Body of pancreas (tissue), 4 donors: ENCODE data around the gene ADAMTS1. TPM values are rescaled to one million over a fixed set of nuclear protein-coding genes. Genes with fewer than 3 reads are reported as not detected.

Experiments
- ATAC-seq: fragments of 150-250 bp; one replicate; pipeline ENCODE4 v1.9.1; 2016
- DNase-seq, 4 donors: peaks; one replicate each; pipeline ENCODE4 v3.0.0-alpha.2; 2019
- H3K27ac ChIP-seq, 4 donors: fragments of 200-600 bp; sonication (generic); 1 replicate in 3 of 4; 2 replicates in 1 of 4; pipeline versions ENCODE4 v1.5.1 to v1.6.1; 2016 to 2019; ENCODE audit warnings: mild to moderate bottlenecking in 1 of 4, mixed read lengths in 1 of 4, moderate library complexity in 1 of 4
- H3K27me3 ChIP-seq, 2 donors: fragments of 200-600 bp; sonication (generic); one replicate each; pipeline ENCODE4 v1.6.0; 2016; ENCODE audit warnings: mild to moderate bottlenecking in 1 of 2
- H3K36me3 ChIP-seq, 2 donors: fragments of 200-600 bp; sonication (generic); replicated peaks in 1 of 2; 2 replicates each; pipeline ENCODE4 v1.5.1; 2016; ENCODE audit warnings: low read depth in 2 of 2; ENCODE audit not compliant: insufficient read depth in 1 of 2
- H3K4me1 ChIP-seq: fragments of 200-600 bp; sonication (generic); one replicate; pipeline ENCODE4 v1.6.0; 2016
- H3K4me3 ChIP-seq, 2 donors: fragments of 200-600 bp; sonication (generic); 1 replicate in 1 of 2; 2 replicates in 1 of 2; pipeline ENCODE4 v1.5.1; 2016 to 2019
- H3K9me3 ChIP-seq, 3 donors: fragments of 200-600 bp; sonication (generic); 1 replicate in 2 of 3; 2 replicates in 1 of 3; pipeline ENCODE4 v1.5.1; 2016
- CTCF ChIP-seq, 7 experiments: fragments of 450-650 bp in 4 of 7; fragments of 200-600 bp in 3 of 7; sonication (generic) in 3 of 7; IDR thresholded peaks; one replicate each; pipeline ENCODE4 v1.5.1; 2016 to 2019; ENCODE audit warnings: antibody characterized with exemption in 7 of 7
- POLR2A ChIP-seq, 3 donors: fragments of 450-650 bp; IDR thresholded peaks; one replicate each; pipeline ENCODE4 v1.6.1; 2016; ENCODE audit warnings: antibody characterized with exemption in 3 of 3, mild to moderate bottlenecking in 2 of 3
- WGBS, 2 donors: methylation state at CpG; one replicate each; pipeline ENCODE4 v1.1.5; 2017; 5-methylcytosine and 5-hydroxymethylcytosine counted together
- intact Hi-C: fragments of 100-400 bp; cut with DNase I; formaldehyde crosslinking; loops from one replicate; pipeline ENCODE4 v1.15.1; 2023
- total RNA-seq, 2 donors: library from RNA; depleted of rRNA; stranded (reverse); fragments of >200 nt; gene quantifications; one replicate each; pipeline ENCODE4 v1.1.0, GENCODE V29; 2016

Gene ADAMTS1
- total RNA-seq, 2 donors from 2014 or later: 47.0 to 104 TPM

- no peaks in the 10 kb centered on the region for H3K9me3 ChIP-seq
- H3K4me3 ChIP-seq: peak overlapping the region; percentile 53 to 75
- TF ChIP-seq POLR2A (IDR thresholded peaks at IDR 0.05): peak in 2 of 3 donors; percentile 29 to 46
- TF ChIP-seq CTCF (IDR thresholded peaks at IDR 0.05): peak in 5 of 7 experiments; percentile 9 to 50 (median 26)
- peaks cover 42% of the 10 kb centered on the region for H3K4me1 ChIP-seq
- ATAC-seq (peak; percentile 81), DNase-seq (peak; percentile 91 to 97 (median 92))
- peaks cover 0 to 5% of the 10 kb centered on the region in 2 donors for H3K36me3 ChIP-seq
- 0 to 3% methylated on average over 34 to 35 of the region's 35 CpGs for WGBS, 2 donors
- intact Hi-C loops: no loop called here
- peak overlapping the region; percentile 41 to 94 (median 90) for H3K27ac ChIP-seq
- no peaks in the 10 kb centered on the region for H3K27me3 ChIP-seq
Measured at GRCh38 chr21:26842974-26843932, 2.0 kb downstream of the ADAMTS1 start.

DNA sequence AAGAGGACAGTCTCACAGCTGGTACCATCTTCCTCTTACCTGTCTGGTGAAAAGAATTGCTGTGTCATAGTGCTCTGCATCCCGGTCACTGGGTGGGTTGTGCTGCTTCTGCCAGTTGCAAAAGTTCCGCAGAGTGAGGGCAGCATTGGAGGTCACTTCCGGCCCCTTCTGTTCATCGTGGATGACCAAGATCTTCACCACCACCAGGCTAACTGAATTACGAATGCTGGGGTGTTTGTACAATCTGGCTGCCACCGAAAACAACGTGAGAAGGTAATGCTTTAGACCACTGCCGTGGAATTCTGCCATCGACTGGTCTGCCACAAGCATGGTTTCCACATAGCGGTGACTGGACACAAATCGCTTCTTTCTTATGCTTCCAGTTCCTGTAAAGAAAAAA, 2.9 kb downstream of the ADAMTS1 start:
- no peak for DNase-seq
- TF ChIP-seq POLR2A (IDR thresholded peaks at IDR 0.05): no peak
- TF ChIP-seq CTCF (IDR thresholded peaks at IDR 0.05): no peak
- intact Hi-C loops: no loop called here

DNA sequence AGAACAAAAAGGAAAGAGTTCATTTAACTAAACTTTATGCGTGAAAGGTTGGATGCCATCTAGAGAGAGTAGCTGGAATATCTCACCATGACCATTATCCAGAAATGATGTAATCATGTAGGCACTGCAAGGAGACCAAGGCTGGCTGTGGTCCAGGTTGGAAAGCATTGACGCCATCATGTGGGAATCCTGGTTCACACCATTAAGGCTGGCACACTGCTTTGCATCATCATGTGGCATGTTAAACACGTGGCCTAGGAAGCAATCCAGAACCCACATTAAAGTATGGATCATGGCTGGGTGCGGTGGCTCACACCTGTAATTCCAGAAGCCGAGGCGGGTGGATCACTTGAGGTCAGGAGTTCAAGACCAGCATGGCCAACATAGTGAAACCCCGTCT, 4.3 kb downstream of the ADAMTS1 start:
- DNase-seq (peak; percentile 30 to 55 (median 44)), ATAC-seq (no peak)
- H3K27me3 ChIP-seq: no peaks in the 10 kb centered on the region
- 86% methylated on average over 7 of the region's 7 CpGs for WGBS, 2 donors
- H3K4me3 ChIP-seq: no peak overlapping the region
- no peaks in the 10 kb centered on the region for H3K9me3 ChIP-seq
- intact Hi-C loops: no loop called here
- H3K36me3 ChIP-seq: peaks cover 0 to 7% of the 10 kb centered on the region in 2 donors
- H3K4me1 ChIP-seq: peaks cover 37% of the 10 kb centered on the region
- TF ChIP-seq POLR2A (IDR thresholded peaks at IDR 0.05): no peak
- TF ChIP-seq CTCF (IDR thresholded peaks at IDR 0.05): no peak
- no peak overlapping the region for H3K27ac ChIP-seq

More for the DNA sequence above, 2.9 kb downstream of the ADAMTS1 start:
- H3K36me3 ChIP-seq: peaks cover 0 to 6% of the 10 kb centered on the region in 2 donors
- ATAC-seq: no peak
- H3K9me3 ChIP-seq: no peaks in the 10 kb centered on the region
- H3K4me3 ChIP-seq: no peak overlapping the region
- H3K27ac ChIP-seq: peak overlapping the region in 3 of 4 donors; percentile 88 to 94 (median 93)
- no peaks in the 10 kb centered on the region for H3K27me3 ChIP-seq
- 77 to 83% methylated on average over 11 of the region's 11 CpGs for WGBS, 2 donors
- H3K4me1 ChIP-seq: peaks cover 42% of the 10 kb centered on the region

- no peak overlapping the region for H3K4me3 ChIP-seq
- peaks cover 30% of the 10 kb centered on the region for H3K4me1 ChIP-seq
- TF ChIP-seq CTCF (IDR thresholded peaks at IDR 0.05) (no peak), POLR2A (IDR thresholded peaks at IDR 0.05) (no peak)
- WGBS, 2 donors: 84 to 85% methylated on average over 10 of the region's 10 CpGs
- H3K27ac ChIP-seq: no peak overlapping the region
- peaks cover 0 to 7% of the 10 kb centered on the region in 2 donors for H3K36me3 ChIP-seq
- intact Hi-C loops: no loop called here
- H3K27me3 ChIP-seq: no peaks in the 10 kb centered on the region
- no peaks in the 10 kb centered on the region for H3K9me3 ChIP-seq
- ATAC-seq (no peak), DNase-seq (no peak)
Measured at GRCh38 chr21:26840201-26840600, 5.0 kb downstream of the ADAMTS1 start.
